Lung microvascular endothelial cell (primary cell): Measurements from ENCODE around the gene SIK3. TPM values are rescaled to one million over a fixed set of nuclear protein-coding genes. Genes with fewer than 3 reads are reported as not detected.

Experiments used
- DNase-seq, 2 donors: peaks; one replicate each; pipeline versions ENCODE4 v3.0.0 to v3.0.0-alpha.2; 2010; ENCODE audit warnings: low read depth in 2 of 2
- total RNA-seq: library from RNA; depleted of rRNA; stranded (reverse); fragments of >200 nt; gene quantifications from 2 replicates; pipeline ENCODE4 v1.2.1, GENCODE V29; 2014

SIK3 gene
- total RNA-seq, 1 donor from 2014 or later = 6.3 TPM

DNA sequence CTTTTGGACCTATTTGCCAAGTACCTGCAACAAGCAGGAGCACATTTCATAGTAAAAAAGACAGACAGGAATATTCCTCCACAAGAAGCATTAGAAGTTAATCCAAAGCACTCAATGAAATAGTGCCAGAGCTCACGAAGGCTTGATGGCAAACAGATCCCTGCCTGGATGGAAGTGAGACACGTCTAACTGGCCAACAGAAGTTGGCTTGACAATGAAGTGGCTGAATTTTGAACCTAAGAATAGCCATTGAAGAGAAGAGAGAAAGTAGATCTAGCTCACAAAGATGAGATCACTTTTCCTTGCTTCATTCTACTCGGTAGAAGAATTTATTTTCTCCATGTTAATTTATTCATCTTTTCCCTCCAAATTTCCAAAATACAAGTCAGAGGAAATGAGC lies 230.2 kb downstream of the SIK3 start:
- DNase-seq = no peak

DNA sequence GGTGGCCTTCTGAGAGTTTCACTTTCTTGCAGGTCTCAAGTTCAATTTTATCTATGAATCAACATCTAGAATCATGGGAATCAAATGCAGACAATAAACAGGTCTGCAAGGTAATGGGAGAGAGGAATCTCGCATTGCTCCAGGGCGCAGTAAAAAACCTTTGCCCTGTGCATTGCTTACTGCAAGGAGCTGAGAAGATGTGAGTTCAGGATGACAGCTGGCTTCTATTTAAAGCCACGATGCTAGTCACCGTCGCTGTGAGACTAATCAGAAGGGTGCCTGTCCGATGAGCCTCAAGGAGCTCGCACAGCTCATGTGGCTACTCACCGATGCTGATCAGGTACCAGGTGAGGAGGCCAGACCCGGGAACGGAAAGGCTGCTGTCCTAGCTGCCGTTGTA lies 230.6 kb downstream of the SIK3 start:
- DNase-seq = no peak

DNA sequence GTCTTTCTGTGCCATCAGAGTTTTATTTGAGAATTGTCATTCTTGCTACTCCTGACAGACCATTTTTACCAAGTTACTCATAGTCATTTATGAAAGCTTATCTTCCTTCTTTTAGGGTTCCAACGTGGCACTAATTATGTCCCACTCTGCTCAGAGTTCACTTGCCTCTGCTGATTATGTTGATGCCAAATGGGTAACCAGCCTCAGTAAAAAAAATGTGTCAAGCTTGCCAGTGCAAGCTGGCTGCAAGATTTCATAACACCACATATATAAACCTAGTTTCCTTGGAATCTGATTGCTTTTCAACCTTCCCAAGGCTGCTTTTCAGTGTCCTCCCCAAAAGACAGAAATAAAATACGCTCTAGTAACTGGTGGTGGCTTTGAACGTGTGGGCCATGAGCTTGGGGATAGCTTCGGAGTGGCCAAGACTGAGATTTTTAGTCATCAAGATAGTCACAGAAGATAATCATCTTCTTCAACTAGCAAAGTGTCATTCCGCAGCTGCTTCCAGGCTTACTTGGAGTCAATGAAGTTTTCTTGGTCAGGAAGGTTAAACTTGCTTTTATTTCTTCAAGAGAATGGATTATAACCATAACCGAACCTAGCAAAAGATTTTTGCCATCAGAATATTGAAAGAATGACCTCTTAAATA lies 231.3 kb downstream of the SIK3 start:
- no peak for DNase-seq

DNA sequence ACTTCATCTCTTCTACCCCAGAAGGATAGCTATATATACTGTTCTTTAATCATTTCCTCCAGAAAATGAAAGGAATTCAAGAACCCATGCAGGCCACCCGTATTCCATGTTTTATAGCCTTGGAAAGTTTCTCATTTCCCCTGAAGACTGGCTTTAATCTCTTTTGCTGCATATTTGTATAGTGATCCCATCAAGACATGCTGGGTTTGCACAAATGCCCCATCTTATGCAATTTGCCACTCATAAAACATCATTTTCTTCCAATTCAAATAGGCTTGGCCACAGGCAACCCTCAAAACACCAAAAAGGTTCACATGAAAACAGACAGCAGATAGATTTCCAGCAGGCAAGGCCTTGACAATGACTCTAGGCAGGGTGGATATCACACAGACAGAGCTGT lies 232.5 kb downstream of the SIK3 start:
- DNase-seq = no peak

DNA sequence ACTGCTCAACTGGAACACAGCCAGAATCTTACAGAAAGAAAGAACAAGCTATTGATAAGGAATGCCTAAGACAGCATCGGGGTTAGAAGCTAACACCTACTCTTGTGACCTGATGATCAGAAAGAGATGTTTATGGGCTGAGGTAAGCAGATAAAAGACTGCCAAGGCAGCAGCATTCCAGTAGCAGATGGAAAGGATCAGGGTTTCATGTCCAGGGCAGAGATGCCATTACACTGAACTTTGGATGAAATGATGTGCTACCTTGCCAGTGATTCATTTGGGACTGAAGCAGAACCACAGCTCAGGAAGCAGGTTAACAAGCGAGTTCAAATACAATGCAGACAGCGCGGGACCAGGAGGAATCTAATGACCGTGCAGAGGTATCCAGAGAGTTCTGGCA lies 233.7 kb downstream of the SIK3 start:
- DNase-seq = no peak

DNA sequence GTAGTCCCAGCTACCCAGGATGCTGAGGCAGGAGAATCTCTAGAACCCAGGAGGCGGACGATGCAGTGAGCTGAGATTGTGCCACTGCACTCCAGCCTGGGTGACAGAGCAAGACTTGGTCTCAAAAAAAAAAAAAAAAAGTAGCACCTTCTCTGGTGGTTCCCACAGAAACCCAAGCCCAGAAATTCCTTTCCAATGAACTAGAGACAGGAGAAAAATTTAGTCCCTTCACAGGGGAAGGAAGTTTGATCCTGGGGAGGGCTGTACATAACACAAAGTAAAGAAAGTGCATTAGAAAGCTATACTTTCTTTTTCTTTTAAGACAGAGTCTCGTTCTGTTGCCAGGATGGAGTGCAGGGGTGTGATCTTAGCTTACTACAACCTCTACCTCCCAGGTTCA lies 235.3 kb downstream of the SIK3 start:
- no peak for DNase-seq

- no peak for DNase-seq
Observed at GRCh38 chr11:116862185-116862584, 236.0 kb downstream of the SIK3 start.

DNA sequence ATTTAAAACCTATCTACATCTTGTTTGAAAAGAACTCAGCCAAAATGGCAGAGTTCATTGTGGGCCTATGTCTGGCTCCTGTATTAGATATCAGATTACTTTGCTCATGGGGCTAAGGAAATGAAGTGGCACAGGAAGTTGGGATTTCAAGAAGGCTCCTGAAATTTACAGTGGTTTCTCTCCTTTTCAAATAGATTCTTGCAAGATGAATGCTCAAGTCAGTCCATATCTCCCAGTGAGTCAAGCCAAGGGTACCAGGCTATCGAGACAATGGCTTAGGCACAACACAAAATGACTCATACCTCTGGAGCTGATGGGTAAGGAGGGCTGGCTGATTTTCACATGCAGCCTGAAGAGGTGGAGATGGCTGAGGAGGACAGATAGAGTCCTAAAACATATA lies 236.7 kb downstream of the SIK3 start:
- DNase-seq = peak in 1 of 2 donors; percentile 73

DNA sequence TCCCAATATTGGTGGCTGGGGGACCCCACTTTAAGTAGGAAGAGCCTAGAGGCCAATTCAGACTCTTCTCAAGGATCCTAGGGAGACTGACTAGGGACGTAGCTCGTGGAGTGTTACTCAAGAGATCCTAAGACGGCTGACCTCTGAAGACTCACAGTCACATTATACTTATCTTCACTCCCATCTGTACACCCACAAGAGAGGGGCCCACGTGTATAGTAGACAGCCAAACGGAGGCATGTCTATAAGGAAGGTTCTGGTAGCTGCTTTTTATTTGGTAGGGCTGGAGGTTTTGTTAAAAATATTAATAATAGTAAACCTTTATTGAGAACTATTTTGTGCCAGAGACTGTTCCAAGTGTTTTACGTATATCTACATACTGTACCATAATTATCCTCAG lies 237.9 kb downstream of the SIK3 start:
- no peak for DNase-seq

- DNase-seq = no peak
Observed at GRCh38 chr11:116859175-116859574, 239.1 kb downstream of the SIK3 start.

GRCh38 chr11:116857936-116858335 lies 240.3 kb downstream of the SIK3 start:
- no peak for DNase-seq

DNA sequence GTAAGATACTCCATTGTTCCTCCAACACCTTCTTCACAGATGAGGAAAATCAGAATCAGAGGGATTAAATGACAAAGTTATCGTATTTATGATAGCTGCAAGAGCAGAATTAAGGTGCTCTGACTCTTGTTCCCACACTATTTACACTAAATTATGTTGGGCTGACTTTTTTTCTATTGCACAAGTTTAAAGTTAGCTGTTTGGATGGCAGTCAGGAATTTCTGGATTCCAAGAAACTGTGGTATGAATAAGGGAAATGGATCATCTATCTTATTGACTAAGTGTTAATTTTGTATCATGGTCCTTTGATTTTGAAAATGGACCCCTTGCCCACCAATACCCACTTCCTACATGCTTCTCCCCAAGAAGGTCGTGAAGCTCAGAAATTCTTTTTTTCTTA lies 240.9 kb downstream of the SIK3 start:
- no peak for DNase-seq

GRCh38 chr11:116856423-116856822 lies 241.8 kb downstream of the SIK3 start:
- no peak for DNase-seq

- DNase-seq = no peak
Observed at GRCh38 chr11:116855413-116855812, 242.8 kb downstream of the SIK3 start.

DNA sequence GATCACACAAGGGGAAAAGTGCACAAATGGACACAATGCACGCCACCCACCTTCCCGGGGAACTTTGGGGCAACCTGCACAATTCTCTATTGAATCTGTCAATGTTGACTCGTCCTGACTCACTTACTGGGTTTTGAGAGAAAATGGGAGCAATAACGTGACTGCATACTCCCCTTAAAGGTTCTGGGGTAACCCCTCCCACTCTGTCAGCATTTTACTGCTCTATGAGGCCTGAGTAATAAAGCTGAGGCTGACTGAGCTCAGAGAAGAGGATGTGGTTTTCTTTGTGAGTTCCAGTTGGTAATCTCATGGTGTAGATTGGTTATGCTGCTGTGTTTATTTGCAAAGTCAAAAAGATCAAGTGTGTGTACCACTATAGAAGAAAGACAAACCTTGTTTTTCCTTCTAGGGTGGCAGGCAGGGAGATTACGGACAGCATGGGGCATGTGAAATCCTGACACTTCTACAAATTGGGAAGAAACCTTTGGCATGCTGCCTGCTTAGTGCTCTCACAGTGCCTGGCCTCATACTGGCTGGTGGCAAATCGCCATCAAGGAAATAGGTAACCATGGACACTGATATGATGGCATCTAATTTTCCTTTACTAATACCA lies 244.7 kb downstream of the SIK3 start:
- peak; percentile 71 to 88 for DNase-seq

- DNase-seq = peak in 1 of 2 donors; percentile 49
Observed at GRCh38 chr11:116852261-116853031, 245.8 kb downstream of the SIK3 start.

DNA sequence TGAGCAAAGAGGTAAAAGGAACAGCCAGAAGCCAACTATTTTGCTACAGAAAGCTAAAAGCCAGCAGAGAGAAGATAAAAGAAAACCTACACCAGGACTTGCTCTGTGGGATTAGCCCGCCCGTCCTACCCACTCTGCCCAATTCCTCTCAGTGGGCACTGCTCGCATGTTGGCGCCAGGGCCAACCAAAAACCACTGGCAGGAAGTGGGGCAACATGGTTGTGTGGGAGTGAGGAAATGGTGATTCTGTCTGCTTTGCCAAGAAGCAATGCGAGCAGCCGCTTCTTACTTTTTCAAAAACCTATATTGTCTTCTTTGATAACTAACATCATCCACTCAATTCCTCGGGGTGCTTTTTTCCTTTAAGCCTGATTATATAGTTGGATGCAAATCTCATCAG lies 246.6 kb downstream of the SIK3 start:
- no peak for DNase-seq

DNA sequence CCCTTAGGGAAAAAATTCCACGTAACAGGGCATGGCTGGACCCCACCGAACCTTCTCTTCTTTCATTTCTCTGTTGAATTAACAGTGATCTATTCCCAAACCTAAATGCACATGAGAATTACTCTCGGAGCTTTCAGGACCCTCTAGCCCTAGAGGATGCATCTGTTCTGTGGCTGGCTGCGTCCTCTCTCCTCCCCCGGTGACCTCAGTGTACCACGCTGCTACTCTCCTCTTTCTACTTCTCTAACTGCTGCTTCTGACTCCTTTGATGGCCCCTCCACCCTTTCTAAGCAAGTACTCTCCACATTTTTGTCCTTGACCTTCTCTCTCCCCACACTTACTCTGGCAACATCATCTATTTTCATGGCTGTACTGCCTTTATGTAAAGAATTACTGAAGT lies 248.7 kb downstream of the SIK3 start:
- DNase-seq = no peak

GRCh38 chr11:116849060-116849459 lies 249.2 kb downstream of the SIK3 start:
- no peak for DNase-seq

DNA sequence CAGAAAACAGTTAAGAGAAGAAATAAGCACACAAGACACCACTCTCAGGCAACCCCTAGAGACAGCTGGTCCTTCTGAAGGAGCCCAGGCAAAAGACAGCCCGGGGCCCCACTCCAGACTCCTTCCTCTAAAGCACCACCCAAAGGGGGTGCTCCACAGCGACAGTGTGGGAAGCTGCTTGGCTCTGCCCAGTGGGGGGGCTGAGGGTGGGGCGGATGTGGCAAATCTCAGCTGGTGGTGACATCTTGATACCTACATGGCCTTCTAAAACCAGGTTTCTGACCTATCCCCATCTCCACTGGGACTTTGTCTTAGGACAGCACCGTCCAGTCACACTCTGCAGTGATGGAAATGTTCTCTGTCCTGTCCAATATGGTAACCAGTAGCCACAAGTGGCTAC lies 250.6 kb downstream of the SIK3 start:
- DNase-seq = no peak

- DNase-seq = no peak
Observed at GRCh38 chr11:116844722-116845121, 253.5 kb downstream of the SIK3 start.

DNA sequence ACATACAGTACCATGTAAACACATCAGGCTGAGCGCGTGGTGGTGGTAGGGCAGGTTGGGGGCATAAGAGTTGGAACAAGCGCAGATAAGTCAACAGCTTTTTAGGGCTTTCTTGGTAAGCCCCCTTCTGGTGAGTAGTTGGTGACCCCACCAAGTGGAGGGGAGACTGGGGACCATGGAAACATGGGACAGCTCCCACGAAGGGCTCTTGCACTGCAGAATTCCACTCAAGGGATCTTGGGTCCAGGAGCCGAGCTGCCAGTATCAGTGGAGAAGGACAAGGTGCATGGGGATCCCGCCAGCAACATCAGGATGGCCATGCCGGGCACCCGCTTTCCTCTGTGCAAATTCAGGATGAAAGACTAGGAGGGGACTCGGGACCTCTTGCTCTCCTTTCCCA lies 254.6 kb downstream of the SIK3 start:
- no peak for DNase-seq

- DNase-seq = no peak
Observed at GRCh38 chr11:116842909-116843308, 255.3 kb downstream of the SIK3 start.
